GM19035 (cell line): ENCODE measurements around the gene PRR36.

ENCODE experiments used
- ATAC-seq: cut with Tn5 transposase; IDR thresholded peaks from one replicate; pipeline ENCODE4 v1.9.1; 2021; ENCODE audit not compliant: unreplicated experiment

PRR36 gene

DNA sequence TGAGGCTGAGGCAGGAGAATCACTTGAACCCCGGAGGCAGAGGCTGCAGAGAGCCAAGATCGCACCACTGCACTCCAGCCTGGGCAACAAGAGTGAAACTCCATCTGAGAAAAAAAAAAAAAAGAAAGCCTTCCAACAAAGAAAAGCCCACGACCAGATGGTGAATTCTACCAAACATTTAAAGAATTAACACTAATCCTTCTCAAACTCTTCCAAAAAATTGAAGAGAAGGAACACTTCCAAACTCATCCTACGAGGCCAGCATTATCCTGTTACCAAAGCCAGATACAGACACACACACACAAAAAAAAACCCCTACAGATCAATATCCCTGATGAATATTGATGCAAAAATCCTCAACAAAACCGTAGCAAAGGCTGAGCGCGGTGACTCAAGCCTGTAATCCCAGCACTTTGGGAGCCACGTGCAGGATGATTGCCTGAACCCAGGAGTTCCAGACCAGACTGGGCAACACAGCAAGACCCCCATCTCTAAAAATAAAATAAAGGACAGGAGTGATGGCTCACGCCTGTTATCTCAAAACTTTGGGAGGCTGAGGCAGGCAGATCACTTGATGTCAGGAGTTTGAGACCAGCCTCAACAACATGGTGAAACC lies 50.4 kb downstream of the PRR36 start:
- ATAC-seq = no peak

DNA sequence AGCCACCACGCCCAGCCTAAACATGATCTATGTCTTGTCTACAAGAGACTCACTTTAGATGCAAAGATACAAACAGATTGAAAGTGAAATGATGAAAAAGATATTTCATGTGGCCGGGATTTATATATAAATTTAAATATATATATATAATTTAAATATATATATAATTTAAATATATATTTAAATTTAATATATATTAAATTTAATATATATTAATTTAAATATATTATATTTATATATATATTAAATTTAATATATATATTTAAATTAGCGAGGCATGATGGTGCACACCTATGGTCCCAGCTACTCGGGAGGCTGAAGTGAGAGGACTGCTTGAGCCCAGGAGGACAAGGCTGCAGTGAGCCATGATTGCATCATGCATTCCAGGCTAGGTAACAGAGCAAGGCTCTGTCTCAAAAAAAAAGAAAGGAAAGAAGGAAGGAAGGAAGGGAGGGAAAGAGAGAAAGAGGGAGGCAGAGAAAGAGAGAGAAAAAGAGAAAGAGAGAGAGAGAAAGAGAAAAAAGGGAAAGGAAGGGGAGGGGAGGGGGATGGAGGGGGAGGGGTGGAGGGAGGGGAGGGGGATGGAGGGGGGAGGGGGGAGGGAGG lies 51.2 kb downstream of the PRR36 start:
- ATAC-seq = no peak

DNA sequence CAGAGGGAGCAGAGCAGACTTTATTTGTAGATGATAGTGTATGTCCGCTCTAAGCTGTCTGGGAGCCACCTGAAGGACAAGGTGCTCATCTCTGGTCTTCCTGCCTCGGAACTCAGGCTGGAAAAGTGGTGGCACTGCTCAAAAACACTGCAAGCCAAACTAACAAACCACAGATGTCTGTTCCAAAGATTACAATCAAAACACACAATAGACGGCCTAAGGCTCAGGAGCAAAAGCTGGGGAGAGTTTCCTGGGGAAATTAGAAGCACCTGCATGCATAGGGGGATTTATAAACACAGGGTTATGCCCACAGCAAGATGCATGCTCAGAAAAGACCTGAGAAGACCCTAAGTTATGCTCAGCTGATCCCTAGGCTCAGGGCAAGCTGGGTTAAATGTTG lies 53.6 kb downstream of the PRR36 start:
- ATAC-seq = no peak

DNA sequence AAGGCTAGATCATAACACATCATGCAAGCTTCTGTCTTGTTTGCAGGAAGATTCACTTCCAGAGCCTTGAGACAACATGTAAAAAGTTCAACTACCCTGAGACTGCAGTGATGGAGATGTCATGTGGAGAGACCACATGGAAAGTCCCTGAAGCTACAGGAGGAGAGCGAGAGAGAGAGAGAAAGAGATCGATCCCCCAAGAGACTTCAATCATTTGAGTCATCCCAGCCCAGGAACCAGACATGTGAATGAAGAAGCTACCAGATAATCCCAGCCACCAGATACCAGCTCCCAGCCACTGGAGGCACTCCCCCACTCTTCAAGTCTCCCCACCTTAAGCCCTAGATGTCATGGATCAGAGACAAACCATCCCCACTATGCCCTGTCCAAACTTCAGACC lies 54.9 kb downstream of the PRR36 start:
- no peak for ATAC-seq

- ATAC-seq = no peak
Observed at GRCh38 chr19:7818806-7819205, 55.4 kb downstream of the PRR36 start.
